ENCODE measurements around the gene LRRTM4. TPM values are rescaled to one million over a fixed set of nuclear protein-coding genes. Genes with fewer than 3 reads are reported as not detected.

LRRTM4 gene
- total and polyA plus RNA-seq, 2 experiments from 2014 or later: 0.44 to 6.5 TPM

GRCh38 chr2:76849086-76849485, 673.1 kb downstream of the LRRTM4 start:
- no peaks in the 10 kb centered on the region for H3K36me3 ChIP-seq (replicated peaks; ENCODE audit: insufficient read depth, low read depth)
- H3K27me3 ChIP-seq: no peaks in the 10 kb centered on the region
- no peak overlapping the region for H3K4me2 ChIP-seq
- no peaks in the 10 kb centered on the region for H3K79me2 ChIP-seq
- no peak overlapping the region for H3K4me3 ChIP-seq
- H3K9me2 ChIP-seq (replicated peaks; ENCODE audit: insufficient read depth): no peaks in the 10 kb centered on the region
- TF ChIP-seq, protein P1, sequence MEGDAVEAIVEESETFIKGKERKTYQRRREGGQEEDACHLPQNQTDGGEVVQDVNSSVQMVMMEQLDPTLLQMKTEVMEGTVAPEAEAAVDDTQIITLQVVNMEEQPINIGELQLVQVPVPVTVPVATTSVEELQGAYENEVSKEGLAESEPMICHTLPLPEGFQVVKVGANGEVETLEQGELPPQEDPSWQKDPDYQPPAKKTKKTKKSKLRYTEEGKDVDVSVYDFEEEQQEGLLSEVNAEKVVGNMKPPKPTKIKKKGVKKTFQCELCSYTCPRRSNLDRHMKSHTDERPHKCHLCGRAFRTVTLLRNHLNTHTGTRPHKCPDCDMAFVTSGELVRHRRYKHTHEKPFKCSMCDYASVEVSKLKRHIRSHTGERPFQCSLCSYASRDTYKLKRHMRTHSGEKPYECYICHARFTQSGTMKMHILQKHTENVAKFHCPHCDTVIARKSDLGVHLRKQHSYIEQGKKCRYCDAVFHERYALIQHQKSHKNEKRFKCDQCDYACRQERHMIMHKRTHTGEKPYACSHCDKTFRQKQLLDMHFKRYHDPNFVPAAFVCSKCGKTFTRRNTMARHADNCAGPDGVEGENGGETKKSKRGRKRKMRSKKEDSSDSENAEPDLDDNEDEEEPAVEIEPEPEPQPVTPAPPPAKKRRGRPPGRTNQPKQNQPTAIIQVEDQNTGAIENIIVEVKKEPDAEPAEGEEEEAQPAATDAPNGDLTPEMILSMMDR (IDR thresholded peaks at IDR 0.05; ENCODE audit: poor library complexity): no peak
- no peak for TF ChIP-seq EZH2phosphoT487 (IDR thresholded peaks at IDR 0.05; ENCODE audit: low read depth, severe bottlenecking, unreplicated experiment)
- no peak for TF ChIP-seq EZH2 (IDR thresholded peaks at IDR 0.05; ENCODE audit: borderline replicate concordance)
- H3K27ac ChIP-seq: no peak overlapping the region
- no peaks in the 10 kb centered on the region for H4K20me1 ChIP-seq (ENCODE audit: insufficient read depth, poor library complexity, severe bottlenecking)
- no peaks in the 10 kb centered on the region for H3K4me1 ChIP-seq (ENCODE audit: insufficient read depth)
- H2AFZ ChIP-seq: no peak overlapping the region
- WGBS (ENCODE audit: low lambda C conversion rate, missing lambda C conversion rate): 100% methylated on average over 1 of the region's 1 CpG
- DNase-seq (ENCODE audit: low spot score): no peak
- H3K9me3 ChIP-seq (ENCODE audit: low read depth): no peaks in the 10 kb centered on the region

DNA sequence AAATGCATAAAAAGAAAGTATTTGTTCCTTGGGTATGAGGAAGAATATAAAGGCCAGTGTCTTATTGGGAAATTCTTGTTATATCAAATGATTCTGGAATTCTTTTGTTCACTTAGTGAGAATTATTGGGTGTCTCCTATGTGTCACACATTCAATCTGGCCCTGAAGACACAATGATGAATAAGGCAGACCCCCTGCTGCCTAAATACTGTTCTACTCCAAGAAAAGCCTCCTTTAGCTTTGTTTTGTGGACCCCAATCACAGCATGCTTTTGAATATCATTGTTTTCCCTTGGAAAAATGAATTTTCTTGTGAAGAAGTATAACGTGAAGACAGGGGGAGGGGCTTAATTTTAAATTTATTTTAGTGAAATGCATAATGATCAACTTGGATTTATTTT, 682.4 kb downstream of the LRRTM4 start:
- no peaks in the 10 kb centered on the region for H4K20me1 ChIP-seq (ENCODE audit: insufficient read depth, poor library complexity, severe bottlenecking)
- 83% methylated on average over 1 of the region's 1 CpG for WGBS (ENCODE audit: low lambda C conversion rate, missing lambda C conversion rate)
- TF ChIP-seq, protein P1 (IDR thresholded peaks at IDR 0.05; ENCODE audit: poor library complexity): no peak
- TF ChIP-seq EZH2phosphoT487 (IDR thresholded peaks at IDR 0.05; ENCODE audit: low read depth, severe bottlenecking, unreplicated experiment): no peak
- TF ChIP-seq EZH2 (IDR thresholded peaks at IDR 0.05; ENCODE audit: borderline replicate concordance): no peak
- H3K27me3 ChIP-seq: no peaks in the 10 kb centered on the region
- no peaks in the 10 kb centered on the region for H3K4me1 ChIP-seq (ENCODE audit: insufficient read depth)
- H3K36me3 ChIP-seq (replicated peaks; ENCODE audit: insufficient read depth, low read depth): no peaks in the 10 kb centered on the region
- no peaks in the 10 kb centered on the region for H3K9me3 ChIP-seq (ENCODE audit: low read depth)
- H3K4me3 ChIP-seq: no peak overlapping the region
- no peak for DNase-seq (ENCODE audit: low spot score)
- no peak overlapping the region for H3K4me2 ChIP-seq
- no peaks in the 10 kb centered on the region for H3K9me2 ChIP-seq (replicated peaks; ENCODE audit: insufficient read depth)
- H2AFZ ChIP-seq: no peak overlapping the region
- no peak overlapping the region for H3K27ac ChIP-seq
- no peaks in the 10 kb centered on the region for H3K79me2 ChIP-seq

DNA sequence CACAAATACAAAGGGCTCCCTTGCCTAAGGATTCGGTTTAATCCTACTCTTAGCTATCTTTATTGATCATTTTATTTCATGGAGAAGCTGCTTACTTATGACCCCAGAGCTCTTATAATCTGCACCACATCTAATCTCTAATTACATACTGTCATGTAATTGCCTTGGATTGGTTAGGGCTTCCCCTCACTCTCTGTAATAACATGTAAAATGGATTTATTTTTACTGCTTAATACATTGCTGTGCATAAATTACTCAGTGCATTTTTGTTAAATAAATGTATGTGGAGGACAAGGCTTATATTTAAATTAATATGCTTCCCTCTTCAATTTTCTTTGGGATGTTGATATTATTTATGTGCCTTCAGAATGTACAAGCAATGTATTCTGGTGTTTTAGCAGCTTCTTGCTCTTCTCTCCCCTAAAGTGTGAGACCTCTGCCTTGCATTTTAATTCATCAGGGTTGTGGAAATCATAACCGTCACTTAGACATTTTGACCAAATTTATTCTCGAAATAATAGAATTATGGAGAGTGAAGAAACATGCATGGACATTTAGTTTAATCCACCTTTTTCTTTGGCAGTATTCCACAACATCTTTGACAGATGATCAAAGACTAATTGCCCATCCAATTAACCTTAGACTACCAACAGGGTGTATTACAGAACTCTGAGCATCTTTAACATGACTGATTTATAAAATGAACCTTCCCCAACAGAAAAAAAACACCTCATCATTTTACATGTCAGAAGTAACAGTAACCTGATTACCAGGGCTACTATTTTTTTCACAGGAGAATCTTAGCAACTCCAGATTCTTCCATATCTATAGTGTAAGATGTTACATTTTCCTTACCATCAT, 692.6 kb downstream of the LRRTM4 start:
- 86% methylated on average over 3 of the region's 3 CpGs for WGBS (ENCODE audit: low lambda C conversion rate, missing lambda C conversion rate)
- TF ChIP-seq, protein P1 (IDR thresholded peaks at IDR 0.05; ENCODE audit: poor library complexity): no peak
- TF ChIP-seq EZH2phosphoT487 (IDR thresholded peaks at IDR 0.05; ENCODE audit: low read depth, severe bottlenecking, unreplicated experiment) (no peak), EZH2 (IDR thresholded peaks at IDR 0.05; ENCODE audit: borderline replicate concordance) (no peak)

More for the DNA sequence above, 692.6 kb downstream of the LRRTM4 start:
- Histone ChIP-seq H3K27ac (no peak overlapping the region), H3K79me2 (no peaks in the 10 kb centered on the region), H3K36me3 (replicated peaks; ENCODE audit: insufficient read depth, low read depth) (no peaks in the 10 kb centered on the region), H3K9me3 (ENCODE audit: low read depth) (no peaks in the 10 kb centered on the region), H3K27me3 (no peaks in the 10 kb centered on the region), H4K20me1 (ENCODE audit: insufficient read depth, poor library complexity, severe bottlenecking) (no peaks in the 10 kb centered on the region), H3K4me2 (no peak overlapping the region), H2AFZ (no peak overlapping the region), H3K4me3 (no peak overlapping the region), H3K4me1 (ENCODE audit: insufficient read depth) (no peaks in the 10 kb centered on the region), H3K9me2 (replicated peaks; ENCODE audit: insufficient read depth) (no peaks in the 10 kb centered on the region)
- no peak for DNase-seq (ENCODE audit: low spot score)

Measured in hepatocyte (in vitro differentiated cells).